Measurements from ENCODE around the gene GPR173. TPM values are rescaled to one million over a fixed set of nuclear protein-coding genes. Genes with fewer than 3 reads are reported as not detected.

Gene GPR173
- not detected for total RNA-seq
- not detected for polyA plus RNA-seq

- no peaks in the 10 kb centered on the region for H3K4me1 ChIP-seq (ENCODE audit: insufficient read depth, low read length)
- no peaks in the 10 kb centered on the region for H3K27me3 ChIP-seq (ENCODE audit: insufficient read depth, low read length, poor library complexity, severe bottlenecking)
- H3K9me3 Mint-ChIP-seq, result no peaks in the 10 kb centered on the region
- peaks cover 4 to 9% of the 10 kb centered on the region in 2 donors for H3K27me3 Mint-ChIP-seq
- DNase-seq, result no peak
- ChIA-PET CTCF (no interaction called here), POLR2A (no interaction called here)
- no peaks in the 10 kb centered on the region for H3K4me1 Mint-ChIP-seq
- no peaks in the 10 kb centered on the region for H3K36me3 ChIP-seq (ENCODE audit: insufficient read depth, low read length)
- peak within 1 kb of the TSS in 1 of 7 donors; percentile 14 for H3K4me3 Mint-ChIP-seq
- no peak within 1 kb of the TSS for H3K27ac ChIP-seq (ENCODE audit: low read depth, low read length)
- H3K36me3 Mint-ChIP-seq, result no peaks in the 10 kb centered on the region
- H3K4me3 ChIP-seq (ENCODE audit: low read length), result no peak within 1 kb of the TSS
- no peaks in the 10 kb centered on the region for H3K9me3 ChIP-seq (ENCODE audit: low read length)
- H3K27ac Mint-ChIP-seq, result no peak within 1 kb of the TSS
Measured at GRCh38 chrX:53048169-53049126, at the start of gene GPR173. Gene GPR173 (plus strand): TSS chrX:53048789. CDS start chrX:53076622, 27,833 bp downstream.

GRCh38 chrX:53000447-53001135, 48.0 kb upstream of the GPR173 start:
- Mint-ChIP-seq H3K27me3 (peaks cover 22 to 23% of the 10 kb centered on the region in 2 donors), H3K36me3 (peaks cover 0 to under 1% (median 0%) of the 10 kb centered on the region in 3 donors), H3K9me3 (no peaks in the 10 kb centered on the region), H3K4me3 (peak overlapping the region in 6 of 7 donors; percentile 12 to 53 (median 38)), H3K27ac (no peak overlapping the region), H3K4me1 (peaks cover 5 to 9% (median 5%) of the 10 kb centered on the region in 3 donors)
- ChIA-PET CTCF (interaction anchor here (1.1 to 1.5 kb wide), 2 partner anchors 11 to 14 kb away, joined by 3 read pairs; no protein-coding TSS in a partner anchor), POLR2A (interaction anchor here (0.9 kb wide), 1 partner anchor 88 kb away, joined by 3 read pairs; no protein-coding TSS in a partner anchor)
- Histone ChIP-seq H3K9me3 (ENCODE audit: low read length) (no peaks in the 10 kb centered on the region), H3K27ac (ENCODE audit: low read depth, low read length) (no peak overlapping the region), H3K27me3 (ENCODE audit: insufficient read depth, low read length, poor library complexity, severe bottlenecking) (no peaks in the 10 kb centered on the region), H3K36me3 (ENCODE audit: insufficient read depth, low read length) (no peaks in the 10 kb centered on the region), H3K4me1 (ENCODE audit: insufficient read depth, low read length) (peaks cover 5% of the 10 kb centered on the region), H3K4me3 (ENCODE audit: low read length) (no peak overlapping the region)
- no peak for DNase-seq

GRCh38 chrX:53001958-53002357, 46.6 kb upstream of the GPR173 start:
- Histone ChIP-seq H3K4me1 (ENCODE audit: insufficient read depth, low read length) (no peaks in the 10 kb centered on the region), H3K4me3 (ENCODE audit: low read length) (no peak overlapping the region), H3K27ac (ENCODE audit: low read depth, low read length) (no peak overlapping the region), H3K9me3 (ENCODE audit: low read length) (no peaks in the 10 kb centered on the region), H3K36me3 (ENCODE audit: insufficient read depth, low read length) (no peaks in the 10 kb centered on the region), H3K27me3 (ENCODE audit: insufficient read depth, low read length, poor library complexity, severe bottlenecking) (no peaks in the 10 kb centered on the region)
- Mint-ChIP-seq H3K27ac (no peak overlapping the region), H3K9me3 (no peaks in the 10 kb centered on the region), H3K36me3 (no peaks in the 10 kb centered on the region), H3K4me3 (no peak overlapping the region), H3K27me3 (peaks cover 22 to 26% of the 10 kb centered on the region in 2 donors), H3K4me1 (no peaks in the 10 kb centered on the region)
- DNase-seq, result no peak
- ChIA-PET POLR2A (no interaction called here), CTCF (no interaction called here)

GRCh38 chrX:53003111-53003510, 45.5 kb upstream of the GPR173 start:
- POLR2A ChIA-PET, result no interaction called here
- Mint-ChIP-seq H3K4me1 (no peaks in the 10 kb centered on the region), H3K9me3 (no peaks in the 10 kb centered on the region), H3K27ac (no peak overlapping the region), H3K36me3 (no peaks in the 10 kb centered on the region), H3K4me3 (no peak overlapping the region), H3K27me3 (peaks cover 29 to 33% of the 10 kb centered on the region in 2 donors)
- no peak overlapping the region for H3K4me3 ChIP-seq (ENCODE audit: low read length)
- no peak for DNase-seq
- CTCF ChIA-PET, result no interaction called here
- no peaks in the 10 kb centered on the region for H3K4me1 ChIP-seq (ENCODE audit: insufficient read depth, low read length)
- H3K27ac ChIP-seq (ENCODE audit: low read depth, low read length), result no peak overlapping the region
- H3K36me3 ChIP-seq (ENCODE audit: insufficient read depth, low read length), result no peaks in the 10 kb centered on the region
- H3K27me3 ChIP-seq (ENCODE audit: insufficient read depth, low read length, poor library complexity, severe bottlenecking), result no peaks in the 10 kb centered on the region
- no peaks in the 10 kb centered on the region for H3K9me3 ChIP-seq (ENCODE audit: low read length)

- Histone ChIP-seq H3K36me3 (ENCODE audit: insufficient read depth, low read length) (no peaks in the 10 kb centered on the region), H3K9me3 (ENCODE audit: low read length) (no peaks in the 10 kb centered on the region), H3K27me3 (ENCODE audit: insufficient read depth, low read length, poor library complexity, severe bottlenecking) (no peaks in the 10 kb centered on the region), H3K27ac (ENCODE audit: low read depth, low read length) (no peak overlapping the region), H3K4me3 (ENCODE audit: low read length) (no peak overlapping the region), H3K4me1 (ENCODE audit: insufficient read depth, low read length) (no peaks in the 10 kb centered on the region)
- CTCF ChIA-PET, result no interaction called here
- H3K27me3 Mint-ChIP-seq, result peaks cover 25 to 29% of the 10 kb centered on the region in 2 donors
- no peak overlapping the region for H3K27ac Mint-ChIP-seq
- H3K9me3 Mint-ChIP-seq, result no peaks in the 10 kb centered on the region
- H3K4me3 Mint-ChIP-seq, result no peak overlapping the region
- no peaks in the 10 kb centered on the region for H3K36me3 Mint-ChIP-seq
- no peak for DNase-seq
- POLR2A ChIA-PET, result no interaction called here
- no peaks in the 10 kb centered on the region for H3K4me1 Mint-ChIP-seq
Measured at GRCh38 chrX:53004038-53004437, 44.6 kb upstream of the GPR173 start.

- Histone ChIP-seq H3K27me3 (ENCODE audit: insufficient read depth, low read length, poor library complexity, severe bottlenecking) (no peaks in the 10 kb centered on the region), H3K4me1 (ENCODE audit: insufficient read depth, low read length) (no peaks in the 10 kb centered on the region), H3K36me3 (ENCODE audit: insufficient read depth, low read length) (no peaks in the 10 kb centered on the region), H3K4me3 (ENCODE audit: low read length) (no peak overlapping the region), H3K9me3 (ENCODE audit: low read length) (no peaks in the 10 kb centered on the region), H3K27ac (ENCODE audit: low read depth, low read length) (no peak overlapping the region)
- Mint-ChIP-seq H3K36me3 (no peaks in the 10 kb centered on the region), H3K27me3 (peaks cover 25 to 29% of the 10 kb centered on the region in 2 donors), H3K27ac (no peak overlapping the region), H3K4me1 (no peaks in the 10 kb centered on the region), H3K4me3 (no peak overlapping the region), H3K9me3 (no peaks in the 10 kb centered on the region)
- no peak for DNase-seq
- ChIA-PET CTCF (no interaction called here), POLR2A (no interaction called here)
Measured at GRCh38 chrX:53004811-53005210, 43.8 kb upstream of the GPR173 start.

GRCh38 chrX:53005327-53005726, 43.3 kb upstream of the GPR173 start:
- Mint-ChIP-seq H3K4me1 (no peaks in the 10 kb centered on the region), H3K36me3 (no peaks in the 10 kb centered on the region), H3K9me3 (no peaks in the 10 kb centered on the region), H3K27me3 (peaks cover 25 to 29% of the 10 kb centered on the region in 2 donors), H3K27ac (no peak overlapping the region), H3K4me3 (no peak overlapping the region)
- H3K36me3 ChIP-seq (ENCODE audit: insufficient read depth, low read length), result no peaks in the 10 kb centered on the region
- H3K9me3 ChIP-seq (ENCODE audit: low read length), result no peaks in the 10 kb centered on the region
- H3K4me1 ChIP-seq (ENCODE audit: insufficient read depth, low read length), result no peaks in the 10 kb centered on the region
- no peaks in the 10 kb centered on the region for H3K27me3 ChIP-seq (ENCODE audit: insufficient read depth, low read length, poor library complexity, severe bottlenecking)
- H3K4me3 ChIP-seq (ENCODE audit: low read length), result no peak overlapping the region
- CTCF ChIA-PET, result no interaction called here
- no peak overlapping the region for H3K27ac ChIP-seq (ENCODE audit: low read depth, low read length)
- DNase-seq, result no peak
- POLR2A ChIA-PET, result no interaction called here

GRCh38 chrX:53009032-53009431, 39.6 kb upstream of the GPR173 start:
- H3K36me3 Mint-ChIP-seq, result no peaks in the 10 kb centered on the region
- no peak overlapping the region for H3K4me3 ChIP-seq (ENCODE audit: low read length)
- no peak overlapping the region for H3K4me3 Mint-ChIP-seq
- ChIA-PET POLR2A (no interaction called here), CTCF (interaction anchor here (1.2 kb wide), 1 partner anchor 19 kb away, joined by 4 read pairs; no protein-coding TSS in a partner anchor)
- DNase-seq, result no peak
- H3K27me3 ChIP-seq (ENCODE audit: insufficient read depth, low read length, poor library complexity, severe bottlenecking), result no peaks in the 10 kb centered on the region
- no peaks in the 10 kb centered on the region for H3K9me3 ChIP-seq (ENCODE audit: low read length)
- no peaks in the 10 kb centered on the region for H3K4me1 Mint-ChIP-seq
- no peak overlapping the region for H3K27ac Mint-ChIP-seq
- peaks cover 10 to 16% of the 10 kb centered on the region in 2 donors for H3K27me3 Mint-ChIP-seq
- no peaks in the 10 kb centered on the region for H3K36me3 ChIP-seq (ENCODE audit: insufficient read depth, low read length)
- H3K9me3 Mint-ChIP-seq, result no peaks in the 10 kb centered on the region
- no peaks in the 10 kb centered on the region for H3K4me1 ChIP-seq (ENCODE audit: insufficient read depth, low read length)
- no peak overlapping the region for H3K27ac ChIP-seq (ENCODE audit: low read depth, low read length)

Measured in CD8-positive, alpha-beta memory T cell (primary cell).